Astrocyte of the cerebellum (primary cell): ENCODE results near the gene CNTNAP2.

ENCODE experiments used
- DNase-seq: peaks from one replicate; pipeline ENCODE4 v3.0.0-alpha.2; 2011; ENCODE audit warnings: low read depth
- H3K4me3 ChIP-seq: 2 replicates; pipeline ENCODE4 v1.5.1; 2011; ENCODE audit warnings: mild to moderate bottlenecking, low read depth, low read length, moderate library complexity
- CTCF ChIP-seq: IDR thresholded peaks from 2 replicates; pipeline ENCODE4 v1.5.1; 2012; ENCODE audit warnings: low read length, low read depth, moderate library complexity, mild to moderate bottlenecking; ENCODE audit errors: missing control alignments
- in situ Hi-C: cut with HindIII; loops from 2 replicates; pipeline ENCODE4 v1.10.0; 2017; ENCODE audit warnings: low sequenced_read_pairs

CNTNAP2 gene

GRCh38 chr7:148382596-148382995 lies 2266.0 kb downstream of the CNTNAP2 start:
- in situ Hi-C loops: no loop called here
- DNase-seq: no peak
- no peak for TF ChIP-seq CTCF
- H3K4me3 ChIP-seq: no peak overlapping the region

DNA sequence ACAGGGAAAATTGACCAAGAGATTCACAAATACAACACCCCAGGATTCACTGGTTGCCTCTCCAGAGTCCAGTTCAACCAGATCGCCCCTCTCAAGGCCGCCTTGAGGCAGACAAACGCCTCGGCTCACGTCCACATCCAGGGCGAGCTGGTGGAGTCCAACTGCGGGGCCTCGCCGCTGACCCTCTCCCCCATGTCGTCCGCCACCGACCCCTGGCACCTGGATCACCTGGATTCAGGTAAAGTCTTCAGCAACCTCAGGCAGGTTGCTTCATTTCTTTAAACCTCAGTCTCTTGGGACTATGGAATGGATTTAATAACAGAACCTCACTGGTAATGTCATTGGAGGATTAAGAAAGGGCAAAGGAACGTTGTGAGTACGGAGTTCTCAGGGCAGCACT lies 2267.1 kb downstream of the CNTNAP2 start:
- H3K4me3 ChIP-seq: no peak overlapping the region
- TF ChIP-seq CTCF: no peak
- no peak for DNase-seq
- in situ Hi-C loops: no loop called here

DNA sequence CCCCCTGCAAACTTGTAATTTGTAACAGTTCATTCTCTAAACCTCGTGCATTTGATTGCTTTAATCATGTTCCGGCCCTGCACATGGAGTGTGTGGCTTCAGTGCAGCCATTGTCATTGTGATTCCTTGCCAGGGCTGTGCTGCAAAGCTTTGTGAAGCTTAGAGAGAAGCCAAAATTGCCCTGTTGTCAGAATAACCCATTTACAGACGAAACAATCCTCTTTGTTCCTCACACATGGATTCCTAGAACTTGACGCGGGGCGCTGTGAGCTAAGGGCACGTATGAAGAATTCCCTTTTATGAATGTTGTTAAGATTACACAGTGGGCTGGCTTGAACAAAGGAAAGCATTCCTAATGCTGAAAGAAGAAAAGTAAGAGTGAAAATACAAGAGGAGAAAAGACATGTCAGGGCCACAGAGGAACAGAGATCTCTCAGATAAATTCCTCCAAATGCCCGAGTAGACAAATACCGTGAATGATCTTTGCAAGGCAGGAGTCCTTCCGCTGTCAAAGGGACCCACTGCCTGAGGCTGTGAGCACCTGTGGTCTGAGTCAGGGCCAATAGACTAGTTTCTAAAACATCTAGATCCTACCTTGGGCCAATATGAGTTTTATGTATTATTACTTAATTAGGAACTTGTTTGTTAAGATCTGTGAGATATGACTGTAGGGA lies 2268.5 kb downstream of the CNTNAP2 start:
- no peak for TF ChIP-seq CTCF
- H3K4me3 ChIP-seq: no peak overlapping the region
- in situ Hi-C loops: no loop called here

DNA sequence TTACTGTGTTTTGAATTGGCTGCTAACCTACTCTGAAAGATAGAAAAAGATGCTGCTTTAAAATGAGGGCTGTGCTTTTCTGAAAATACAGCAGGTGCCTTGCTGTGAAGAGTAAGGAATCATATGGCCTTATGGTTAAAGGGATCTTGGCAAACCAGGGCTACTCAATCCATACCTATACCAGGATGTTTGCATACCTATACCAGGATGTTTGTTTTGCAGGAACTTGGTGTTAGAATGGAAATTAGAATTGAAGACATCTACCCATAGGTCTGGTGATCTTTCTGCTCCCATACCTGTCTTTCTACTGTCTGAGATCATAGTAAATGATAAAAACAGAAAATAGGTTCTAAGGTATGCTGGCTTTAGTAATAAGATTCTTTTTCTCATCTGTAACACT lies 2273.8 kb downstream of the CNTNAP2 start:
- no peak for TF ChIP-seq CTCF

More for the DNA sequence above, 2268.5 kb downstream of the CNTNAP2 start:
- DNase-seq: no peak

GRCh38 chr7:148391591-148391990 lies 2275.0 kb downstream of the CNTNAP2 start:
- in situ Hi-C loops: no loop called here
- H3K4me3 ChIP-seq: no peak overlapping the region
- no peak for DNase-seq
- TF ChIP-seq CTCF: no peak

More for the DNA sequence above, 2273.8 kb downstream of the CNTNAP2 start:
- in situ Hi-C loops: no loop called here
- DNase-seq: no peak
- no peak overlapping the region for H3K4me3 ChIP-seq

- TF ChIP-seq CTCF: no peak
- DNase-seq: no peak
- in situ Hi-C loops: no loop called here
- H3K4me3 ChIP-seq: no peak overlapping the region
Observed at GRCh38 chr7:148394582-148394981, 2278.0 kb downstream of the CNTNAP2 start.

GRCh38 chr7:148395352-148395811 lies 2278.8 kb downstream of the CNTNAP2 start:
- no peak overlapping the region for H3K4me3 ChIP-seq
- DNase-seq: no peak
- in situ Hi-C loops: no loop called here
- no peak for TF ChIP-seq CTCF
